ENCODE measurements around the gene GARNL3. TPM values are rescaled to one million over a fixed set of nuclear protein-coding genes. Genes with fewer than 3 reads are reported as not detected.

GARNL3 gene
- total and polyA plus RNA-seq, 2 donors (not counting 3 experiments of a cell fraction or from before 2014, with no cell fraction given): 1.4 to 8.3 TPM

- Histone ChIP-seq H3K27me3 (ENCODE audit: control insufficient read depth in 2 of 2, insufficient read depth in 2 of 2, low read length in 2 of 2) (peaks cover 2 to 4% of the 10 kb centered on the region in 2 experiments), H3K79me2 (ENCODE audit: control insufficient read depth, insufficient read depth, low read length) (no peaks in the 10 kb centered on the region), H3K4me2 (ENCODE audit: insufficient read depth, low read length) (peak overlapping the region; percentile 81), H3K9me3 (replicated peaks; ENCODE audit: control insufficient read depth, insufficient read depth, low read length) (no peaks in the 10 kb centered on the region), H3K4me3 (replicated peaks in 1 of 3; ENCODE audit: insufficient read depth in 1 of 3, low read depth in 1 of 3, low read length in 3 of 3) (no peak overlapping the region), H3K9me1 (replicated peaks; ENCODE audit: control insufficient read depth, extremely low read depth, insufficient read depth, low read length) (no peaks in the 10 kb centered on the region), H3K36me3 (ENCODE audit: control insufficient read depth in 2 of 2, extremely low read depth in 1 of 2, insufficient read depth in 2 of 2, low read length in 2 of 2) (no peaks in the 10 kb centered on the region), H3K27ac (ENCODE audit: insufficient read depth, low read depth, low read length) (no peak overlapping the region), H3K4me1 (ENCODE audit: control insufficient read depth, extremely low read depth, insufficient read depth, low read length) (peaks cover 9% of the 10 kb centered on the region), H4K20me1 (replicated peaks; ENCODE audit: control insufficient read depth, extremely low read depth, insufficient read depth, low read length) (no peaks in the 10 kb centered on the region), H3K9ac (replicated peaks; ENCODE audit: extremely low read depth, insufficient read depth, low read length) (no peak overlapping the region), H2AFZ (ENCODE audit: low read depth, low read length) (no peak overlapping the region)
- FAIRE-seq: no peak
- intact Hi-C loops (cut with micrococcal nuclease): loop anchor here (1.0 kb wide), 1 partner anchor 84 kb away; no protein-coding TSS in a partner anchor
- CTCF ChIA-PET: interaction anchor here (1.2 to 1.4 kb wide), 2 partner anchors 41 to 48 kb away, joined by 3 to 8 read pairs; no protein-coding TSS in a partner anchor
- BruUV-seq (replicated peaks): no TSS peak
- no peak for DNase-seq (ENCODE audit: low read depth, low spot score)
- POLR2A ChIA-PET: interaction anchor here (1.3 kb wide), 1 partner anchor 55 kb away, joined by 7 read pairs; no protein-coding TSS in a partner anchor
- TF ChIP-seq, protein P1, sequence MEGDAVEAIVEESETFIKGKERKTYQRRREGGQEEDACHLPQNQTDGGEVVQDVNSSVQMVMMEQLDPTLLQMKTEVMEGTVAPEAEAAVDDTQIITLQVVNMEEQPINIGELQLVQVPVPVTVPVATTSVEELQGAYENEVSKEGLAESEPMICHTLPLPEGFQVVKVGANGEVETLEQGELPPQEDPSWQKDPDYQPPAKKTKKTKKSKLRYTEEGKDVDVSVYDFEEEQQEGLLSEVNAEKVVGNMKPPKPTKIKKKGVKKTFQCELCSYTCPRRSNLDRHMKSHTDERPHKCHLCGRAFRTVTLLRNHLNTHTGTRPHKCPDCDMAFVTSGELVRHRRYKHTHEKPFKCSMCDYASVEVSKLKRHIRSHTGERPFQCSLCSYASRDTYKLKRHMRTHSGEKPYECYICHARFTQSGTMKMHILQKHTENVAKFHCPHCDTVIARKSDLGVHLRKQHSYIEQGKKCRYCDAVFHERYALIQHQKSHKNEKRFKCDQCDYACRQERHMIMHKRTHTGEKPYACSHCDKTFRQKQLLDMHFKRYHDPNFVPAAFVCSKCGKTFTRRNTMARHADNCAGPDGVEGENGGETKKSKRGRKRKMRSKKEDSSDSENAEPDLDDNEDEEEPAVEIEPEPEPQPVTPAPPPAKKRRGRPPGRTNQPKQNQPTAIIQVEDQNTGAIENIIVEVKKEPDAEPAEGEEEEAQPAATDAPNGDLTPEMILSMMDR (IDR thresholded peaks at IDR 0.05; ENCODE audit: extremely low read depth in 1 of 2, insufficient read depth in 1 of 2, low read depth in 1 of 2, low read length in 2 of 2): no peak
- no peak for TF ChIP-seq POLR2AphosphoS5 (IDR thresholded peaks at IDR 0.05; ENCODE audit: insufficient read depth, low read depth, low read length)
- TF ChIP-seq EZH2 (IDR thresholded peaks at IDR 0.05; ENCODE audit: borderline replicate concordance, low read depth, low read length, severe bottlenecking): no peak
- no peak for TF ChIP-seq FOS (IDR thresholded peaks at IDR 0.05; ENCODE audit: borderline replicate concordance, insufficient read depth, low read length)
- no peak for TF ChIP-seq MAX (IDR thresholded peaks at IDR 0.05; ENCODE audit: insufficient read depth, insufficient read length)
- TF ChIP-seq GATA2 (IDR thresholded peaks at IDR 0.05; ENCODE audit: insufficient read depth, insufficient read length, low read depth, low read length): no peak
- no peak for TF ChIP-seq MYC (IDR thresholded peaks at IDR 0.05; ENCODE audit: low read depth, low read length)
- no peak for TF ChIP-seq POLR2A (IDR thresholded peaks at IDR 0.05; ENCODE audit: low read depth, low read length)
- no peak for TF ChIP-seq JUN (IDR thresholded peaks at IDR 0.05; ENCODE audit: borderline replicate concordance, insufficient read depth, insufficient read length, low read depth)
- dilution Hi-C loops (cut with MboI; ENCODE audit: extremely low pct_ligation_motif_present, low sequenced_read_pairs): no loop called here
Measured at GRCh38 chr9:127395497-127396252, 131.1 kb downstream of the GARNL3 start.
